Measurements from ENCODE around the gene PKIG.
"Not testable (repeated sequence)": the region's sequence is repeated elsewhere in the genome, so short reads cannot be mapped to it uniquely, and the experiment has no call there.

Gene PKIG

GRCh38 chr20:44582311-44583025 lies at the start of gene PKIG:
TSS of gene PKIG (plus strand) at chr20:44582579. CDS start at chr20:44614557, 31,978 bp downstream.
- DNase-seq: peak; percentile 35

DNA sequence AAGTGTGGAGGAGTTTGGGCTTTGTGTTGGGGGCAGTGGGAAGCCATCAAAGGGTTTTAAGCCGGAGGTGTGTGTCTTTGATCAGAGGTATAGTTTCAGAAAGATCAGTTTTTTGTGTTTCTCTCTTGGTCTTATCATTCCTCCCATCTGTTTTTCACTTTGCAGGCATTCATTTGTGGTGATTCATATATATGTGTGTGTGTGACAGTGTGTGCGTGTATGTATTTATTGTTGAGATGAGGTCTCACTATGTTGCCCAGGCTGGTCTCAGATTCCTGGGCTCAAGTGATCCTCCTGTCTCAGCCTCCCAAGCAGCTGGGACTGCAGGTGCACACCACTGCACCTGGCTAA lies 49.4 kb upstream of the PKIG start:
- no peak for DNase-seq

GRCh38 chr20:44533928-44534327 lies 48.5 kb upstream of the PKIG start:
- no peak for DNase-seq

- no peak for DNase-seq
Observed at GRCh38 chr20:44536175-44536574, 46.2 kb upstream of the PKIG start.

DNA sequence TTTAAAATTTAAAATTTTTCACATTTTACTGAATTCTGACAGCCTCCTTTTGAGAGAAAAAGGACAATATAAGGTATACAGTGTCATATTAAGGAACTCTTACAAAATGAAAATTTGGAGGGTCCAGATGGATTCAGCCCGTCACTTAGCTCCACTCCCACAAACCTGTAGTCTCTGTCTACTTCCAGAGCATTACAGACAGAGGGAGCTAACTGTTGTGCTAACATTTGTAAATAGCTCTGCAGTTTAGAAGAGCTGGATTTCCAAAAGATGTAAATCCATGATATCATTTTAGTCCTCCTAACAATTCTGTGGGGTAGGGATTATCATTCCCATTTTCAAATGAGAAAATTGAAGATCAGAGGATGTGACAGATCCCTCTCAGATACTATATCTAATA lies 44.4 kb upstream of the PKIG start:
- DNase-seq: no peak

- no peak for DNase-seq
Observed at GRCh38 chr20:44540834-44541233, 41.5 kb upstream of the PKIG start.

GRCh38 chr20:44541992-44542391 lies 40.4 kb upstream of the PKIG start:
- DNase-seq: no peak

GRCh38 chr20:44542890-44543289 lies 39.5 kb upstream of the PKIG start:
- no peak for DNase-seq

GRCh38 chr20:44543358-44543757 lies 39.0 kb upstream of the PKIG start:
- no peak for DNase-seq

DNA sequence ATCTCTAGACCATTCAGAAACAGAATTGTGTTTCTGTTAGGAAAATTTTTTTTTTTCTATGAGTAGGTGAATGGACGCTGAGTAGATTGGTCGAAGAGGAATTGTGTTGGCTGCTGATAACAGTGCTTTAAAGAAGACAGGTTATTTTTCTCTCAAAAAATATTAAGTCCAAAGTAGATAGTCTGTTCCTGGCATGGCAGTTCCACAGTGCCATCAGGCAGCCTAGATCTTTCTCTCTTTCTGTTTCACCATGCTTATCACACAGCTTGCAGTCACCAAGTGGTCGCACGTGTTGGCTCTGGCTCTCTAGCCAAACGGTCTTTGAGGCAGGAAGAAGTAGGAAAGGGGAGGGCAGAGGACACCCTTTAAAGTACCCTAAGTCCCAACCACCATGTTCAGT lies 38.1 kb upstream of the PKIG start:
- no peak for DNase-seq

DNA sequence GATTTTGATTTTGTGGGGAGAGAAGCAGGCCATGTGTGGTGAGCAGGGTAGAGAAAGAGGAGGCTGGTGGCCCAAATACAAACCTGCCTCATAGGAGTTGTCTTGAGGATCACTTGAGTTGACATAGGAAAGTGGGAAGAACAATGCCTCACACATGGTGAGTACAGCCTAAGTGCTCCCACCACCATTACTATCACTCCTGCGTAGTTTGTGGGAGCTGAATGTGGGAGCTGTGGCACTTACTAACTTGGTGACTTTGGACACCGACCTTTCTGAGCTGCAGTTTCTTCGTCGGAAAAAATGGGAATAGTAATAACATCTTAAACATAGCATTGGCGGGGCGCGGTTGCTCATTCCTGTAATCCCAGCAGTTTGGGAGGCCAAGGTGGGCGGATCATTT lies 35.0 kb upstream of the PKIG start:
- no peak for DNase-seq

- no peak for DNase-seq
Observed at GRCh38 chr20:44549123-44549522, 33.3 kb upstream of the PKIG start.

- DNase-seq: no peak
Observed at GRCh38 chr20:44552050-44552449, 30.3 kb upstream of the PKIG start.

DNA sequence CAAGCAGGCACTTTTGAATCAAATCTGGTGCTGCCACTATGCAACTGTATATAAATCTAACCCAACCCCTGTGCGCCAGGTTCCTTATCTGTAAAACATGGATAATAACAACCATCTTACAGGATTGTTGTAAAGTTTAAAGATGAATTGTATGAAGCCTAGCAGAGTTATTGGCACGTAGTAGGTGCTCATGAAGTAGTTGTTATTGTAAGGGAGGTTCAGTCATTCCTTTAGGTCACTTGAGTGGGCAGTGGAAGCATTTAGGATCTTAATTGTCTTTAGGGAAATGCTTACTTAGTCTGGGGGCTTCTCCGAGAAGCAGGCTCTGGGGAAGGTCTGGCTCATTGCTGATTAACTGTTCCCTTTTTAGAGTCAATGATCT lies 29.8 kb upstream of the PKIG start:
- no peak for DNase-seq

- no peak for DNase-seq
Observed at GRCh38 chr20:44552950-44553908, 29.1 kb upstream of the PKIG start.

GRCh38 chr20:44559302-44559701 lies 23.1 kb upstream of the PKIG start:
- DNase-seq: no peak

DNA sequence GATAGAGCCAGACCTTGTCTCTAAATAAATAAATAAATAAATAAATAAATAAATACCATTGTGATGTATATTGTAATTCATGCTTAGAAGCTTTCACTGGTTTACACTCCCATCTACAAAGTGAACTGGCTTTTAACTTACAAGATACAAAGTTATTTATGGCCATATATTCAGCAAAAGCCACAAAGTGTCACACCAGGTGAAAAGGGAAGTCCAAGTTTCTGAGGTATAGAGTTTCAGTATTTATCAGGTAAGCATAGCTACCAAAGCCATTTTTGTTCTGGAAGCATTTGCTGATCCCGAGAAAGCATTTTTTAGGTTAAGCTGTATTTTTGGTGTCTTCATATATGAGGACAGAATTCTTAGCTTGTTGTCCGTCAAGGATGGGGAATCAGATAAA lies 22.1 kb upstream of the PKIG start:
- DNase-seq: no peak

GRCh38 chr20:44560818-44561217 lies 21.6 kb upstream of the PKIG start:
- DNase-seq: not testable (repeated sequence)

DNA sequence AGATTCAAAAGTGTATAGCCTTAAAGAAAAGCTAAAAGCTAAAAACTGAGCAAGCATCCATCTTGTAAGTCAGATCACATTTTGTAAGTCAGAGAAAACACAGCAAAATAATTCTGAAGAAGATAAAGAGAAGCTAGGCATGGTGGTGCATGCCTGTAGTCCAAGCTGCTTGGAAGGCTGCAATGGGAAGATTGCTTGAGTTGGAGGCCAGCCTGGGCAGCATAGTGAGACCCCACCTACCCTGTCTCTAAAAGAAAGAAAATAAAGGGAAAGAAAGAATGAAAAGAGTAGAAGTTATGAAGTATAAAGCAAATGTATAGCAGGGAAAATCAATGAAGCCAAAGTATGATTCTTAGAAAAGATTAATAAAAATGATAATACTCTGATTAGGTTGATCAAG lies 20.5 kb upstream of the PKIG start:
- no peak for DNase-seq

- no peak for DNase-seq
Observed at GRCh38 chr20:44566018-44566417, 16.4 kb upstream of the PKIG start.

DNA sequence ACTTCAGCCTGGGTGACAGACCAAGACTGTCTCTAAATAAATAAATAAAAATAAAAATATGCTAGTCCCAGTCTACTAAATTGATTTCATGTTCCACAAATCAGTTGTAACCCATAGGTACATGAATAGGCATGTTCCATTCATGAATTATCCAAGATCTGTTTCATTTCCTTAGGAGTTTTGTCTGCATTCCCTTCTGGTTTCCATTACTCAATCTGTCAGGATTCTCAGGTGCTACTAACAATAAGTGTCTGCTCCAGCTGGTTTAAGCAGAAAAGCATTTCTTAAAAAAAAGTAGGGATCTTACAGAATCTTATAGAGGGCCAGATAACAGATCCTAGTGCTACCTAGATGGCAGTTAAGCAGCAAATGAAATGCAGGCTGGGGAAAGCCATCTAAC lies 15.6 kb upstream of the PKIG start:
- no peak for DNase-seq

GRCh38 chr20:44570367-44570766 lies 12.0 kb upstream of the PKIG start:
- no peak for DNase-seq

GRCh38 chr20:44571362-44571988 lies 10.9 kb upstream of the PKIG start:
- no peak for DNase-seq

All from T1000 (cell line).